Mesenchymal stem cell (in vitro differentiated cells and primary cell): Measurements from ENCODE around the gene ABCB11.

Source experiments
- DNase-seq: peaks from one replicate; pipeline ENCODE4 v3.0.0-alpha.2; 2013
- H2AFZ ChIP-seq: one replicate; pipeline ENCODE4 v1.6.1; 2013; ENCODE audit warnings: low read depth, mild to moderate bottlenecking, control low read depth, inconsistent platforms, low read length, moderate library complexity
- H2AK5ac ChIP-seq: 2 replicates; pipeline ENCODE4 v1.6.1; 2013; ENCODE audit warnings: low read length, moderate library complexity, mild to moderate bottlenecking, inconsistent platforms; ENCODE audit not compliant: severe bottlenecking
- H2BK120ac ChIP-seq: one replicate; pipeline ENCODE4 v1.6.1; 2013; ENCODE audit warnings: low read depth, mild to moderate bottlenecking, inconsistent platforms, low read length, moderate library complexity
- H2BK12ac ChIP-seq, 2 experiments: one replicate each; pipeline ENCODE4 v1.6.1; 2013; ENCODE audit warnings: inconsistent platforms in 2 of 2, low read length in 2 of 2, mild to moderate bottlenecking in 2 of 2, moderate library complexity in 2 of 2, control low read depth in 1 of 2
- H2BK15ac ChIP-seq: one replicate; pipeline ENCODE4 v1.6.1; 2013; ENCODE audit warnings: mild to moderate bottlenecking, low read depth, inconsistent platforms; ENCODE audit not compliant: poor library complexity, severe bottlenecking
- H2BK5ac ChIP-seq: 2 replicates; pipeline ENCODE4 v1.6.1; 2013; ENCODE audit warnings: low read depth, mild to moderate bottlenecking, low read length, control low read depth, inconsistent platforms; ENCODE audit not compliant: poor library complexity, severe bottlenecking
- H3K14ac ChIP-seq, 2 experiments: one replicate each; pipeline ENCODE4 v1.6.1; 2013; ENCODE audit warnings: inconsistent platforms in 2 of 2, low read length in 2 of 2, control low read depth in 1 of 2, mild to moderate bottlenecking in 1 of 2, moderate library complexity in 1 of 2
- H3K18ac ChIP-seq, 2 experiments: one replicate each; pipeline ENCODE4 v1.6.1; 2013; ENCODE audit warnings: inconsistent platforms in 2 of 2, low read length in 2 of 2, control low read depth in 1 of 2, low read depth in 1 of 2, mild to moderate bottlenecking in 1 of 2
- H3K23ac ChIP-seq, 2 experiments: one replicate each; pipeline ENCODE4 v1.6.1; 2013; ENCODE audit warnings: inconsistent platforms in 2 of 2, low read length in 2 of 2, mild to moderate bottlenecking in 2 of 2, moderate library complexity in 2 of 2, control low read depth in 1 of 2
- H3K27ac ChIP-seq: 2 replicates; pipeline ENCODE4 v1.5.1; 2013; ENCODE audit warnings: mild to moderate bottlenecking, moderate library complexity, low read length, control low read depth, inconsistent platforms; ENCODE audit not compliant: poor library complexity, severe bottlenecking
- H3K27me3 ChIP-seq, 2 experiments: 2 replicates each; pipeline versions ENCODE4 v1.6.1 to v1.7.0; 2013; ENCODE audit warnings: low read length in 2 of 2, mild to moderate bottlenecking in 2 of 2, moderate library complexity in 2 of 2, control low read depth in 1 of 2, inconsistent platforms in 1 of 2; ENCODE audit not compliant: control insufficient read depth in 1 of 2, insufficient read depth in 1 of 2
- H3K36me3 ChIP-seq, 2 experiments: 2 replicates each; pipeline versions ENCODE4 v1.6.1 to v1.7.0; 2013; ENCODE audit warnings: low read length in 2 of 2, control low read depth in 1 of 2, inconsistent platforms in 1 of 2, low read depth in 1 of 2, mild to moderate bottlenecking in 1 of 2; ENCODE audit not compliant: insufficient read depth in 2 of 2, control insufficient read depth in 1 of 2
- H3K4ac ChIP-seq, 2 experiments: one replicate each; pipeline ENCODE4 v1.6.1; 2013; ENCODE audit warnings: inconsistent platforms in 2 of 2, low read length in 2 of 2, mild to moderate bottlenecking in 2 of 2, moderate library complexity in 2 of 2, control low read depth in 1 of 2, low read depth in 1 of 2
- H3K4me1 ChIP-seq: 2 replicates; pipeline ENCODE4 v1.6.1; 2013; ENCODE audit warnings: low read depth, low read length, control low read depth; ENCODE audit not compliant: control insufficient read depth, insufficient read depth
- H3K4me2 ChIP-seq: 2 replicates; pipeline ENCODE4 v1.6.1; 2013; ENCODE audit warnings: low read length, mild to moderate bottlenecking, inconsistent platforms; ENCODE audit not compliant: poor library complexity, severe bottlenecking
- H3K4me3 ChIP-seq, 2 experiments: 2 replicates each; pipeline versions ENCODE4 v1.5.1 to v1.7.0; 2013; ENCODE audit warnings: low read length in 2 of 2, mild to moderate bottlenecking in 2 of 2, control low read depth in 1 of 2, low read depth in 1 of 2; ENCODE audit not compliant: insufficient read depth in 1 of 2
- H3K79me1 ChIP-seq: replicated peaks from 2 replicates; pipeline ENCODE4 v1.6.1; 2013; ENCODE audit warnings: mild to moderate bottlenecking, control low read depth, low read length, inconsistent platforms; ENCODE audit not compliant: poor library complexity, severe bottlenecking
- H3K9ac ChIP-seq: 2 replicates; pipeline ENCODE4 v1.7.0; 2013; ENCODE audit warnings: mild to moderate bottlenecking, low read length, moderate library complexity
- H3K9me3 ChIP-seq: 2 replicates; pipeline ENCODE4 v1.7.0; 2013; ENCODE audit warnings: mild to moderate bottlenecking, low read length; ENCODE audit not compliant: control insufficient read depth
- H4K8ac ChIP-seq: one replicate; pipeline ENCODE4 v1.6.1; 2013; ENCODE audit warnings: inconsistent platforms, mild to moderate bottlenecking, low read length, moderate library complexity
- H4K91ac ChIP-seq: one replicate; pipeline ENCODE4 v1.6.1; 2013; ENCODE audit warnings: mild to moderate bottlenecking, low read length, inconsistent platforms
- WGBS: methylation state at CpG from one replicate; pipeline ENCODE4 v1.1.7; 2013; ENCODE audit warnings: mixed read lengths; 5-methylcytosine and 5-hydroxymethylcytosine counted together

Gene ABCB11

DNA sequence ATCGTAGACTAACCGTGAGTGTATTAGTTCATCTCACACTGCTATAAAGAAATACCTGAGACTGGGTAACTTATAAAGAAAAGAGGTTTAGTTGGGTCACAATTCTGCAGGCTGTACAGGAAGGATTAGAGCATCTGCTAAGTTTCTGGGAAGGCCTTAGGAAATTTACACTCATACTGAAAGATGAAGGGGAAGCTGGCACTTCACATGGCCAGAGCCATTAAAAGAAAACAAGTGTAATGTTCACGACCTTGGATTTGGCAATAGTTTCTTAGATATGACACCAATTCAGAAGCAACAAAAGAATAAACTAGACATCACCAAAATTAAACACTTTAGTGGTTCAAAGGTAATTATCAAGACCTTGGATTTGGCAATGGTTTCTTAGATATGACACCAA is 23.8 kb downstream of the ABCB11 start:
- Histone ChIP-seq H2BK12ac (no peak overlapping the region), H2AFZ (no peak overlapping the region)
- 40% methylated on average over 1 of the region's 3 CpGs for WGBS

GRCh38 chr2:169006665-169007064 is 24.5 kb downstream of the ABCB11 start:
- no peak overlapping the region for H3K4me3 ChIP-seq
- no peak overlapping the region for H2BK12ac ChIP-seq
- H2AK5ac ChIP-seq = no peak overlapping the region
- WGBS = 92% methylated on average over 3 of the region's 5 CpGs
- H2BK5ac ChIP-seq = no peak overlapping the region
- H2AFZ ChIP-seq = no peak overlapping the region
- DNase-seq = no peak
- no peak overlapping the region for H4K91ac ChIP-seq
- H3K14ac ChIP-seq = no peak overlapping the region
- no peaks in the 10 kb centered on the region for H3K79me1 ChIP-seq
- H3K4ac ChIP-seq = no peak overlapping the region
- H3K36me3 ChIP-seq = no peaks in the 10 kb centered on the region
- H3K4me2 ChIP-seq = no peak overlapping the region
- H3K27me3 ChIP-seq = no peaks in the 10 kb centered on the region
- H2BK15ac ChIP-seq = no peak overlapping the region
- H3K23ac ChIP-seq = no peak overlapping the region
- H4K8ac ChIP-seq = no peak overlapping the region
- no peaks in the 10 kb centered on the region for H3K9me3 ChIP-seq
- H3K9ac ChIP-seq = no peak overlapping the region
- no peaks in the 10 kb centered on the region for H3K4me1 ChIP-seq
- no peak overlapping the region for H3K27ac ChIP-seq
- H2BK120ac ChIP-seq = no peak overlapping the region
- no peak overlapping the region for H3K18ac ChIP-seq

More for the DNA sequence above, 23.8 kb downstream of the ABCB11 start:
- DNase-seq = no peak
- H3K18ac ChIP-seq = no peak overlapping the region
- no peak overlapping the region for H3K4me2 ChIP-seq
- no peak overlapping the region for H4K91ac ChIP-seq
- H3K4ac ChIP-seq = no peak overlapping the region
- H3K36me3 ChIP-seq = no peaks in the 10 kb centered on the region
- no peak overlapping the region for H2AK5ac ChIP-seq
- H3K9ac ChIP-seq = no peak overlapping the region
- H2BK5ac ChIP-seq = no peak overlapping the region
- H3K14ac ChIP-seq = no peak overlapping the region
- H3K9me3 ChIP-seq = no peaks in the 10 kb centered on the region
- no peak overlapping the region for H4K8ac ChIP-seq
- no peak overlapping the region for H2BK120ac ChIP-seq
- no peak overlapping the region for H3K27ac ChIP-seq
- H2BK15ac ChIP-seq = no peak overlapping the region
- H3K4me3 ChIP-seq = no peak overlapping the region
- no peaks in the 10 kb centered on the region for H3K4me1 ChIP-seq
- no peak overlapping the region for H3K23ac ChIP-seq
- H3K79me1 ChIP-seq = no peaks in the 10 kb centered on the region
- no peaks in the 10 kb centered on the region for H3K27me3 ChIP-seq

DNA sequence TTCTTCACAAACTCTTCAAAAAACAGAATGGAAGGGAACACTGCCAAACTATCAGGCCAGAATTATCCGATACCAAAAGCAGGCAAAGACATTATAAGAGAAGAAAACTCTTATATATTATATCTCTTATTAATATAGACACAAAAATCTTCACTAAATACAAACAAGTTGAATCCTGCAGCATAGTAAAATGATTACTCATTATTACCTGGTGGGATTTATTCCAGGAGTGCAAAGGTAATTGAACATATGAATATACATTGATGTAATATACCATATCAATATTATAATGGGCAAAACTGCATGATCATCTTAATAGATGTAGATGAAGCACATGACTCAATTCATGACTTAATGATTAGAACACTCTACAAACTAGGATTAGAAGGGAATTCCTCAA is 25.1 kb downstream of the ABCB11 start:
- Histone ChIP-seq H2BK120ac (no peak overlapping the region), H2BK12ac (no peak overlapping the region), H3K18ac (no peak overlapping the region), H3K79me1 (no peaks in the 10 kb centered on the region), H3K36me3 (no peaks in the 10 kb centered on the region), H3K9me3 (no peaks in the 10 kb centered on the region), H3K9ac (no peak overlapping the region), H3K23ac (no peak overlapping the region), H4K8ac (no peak overlapping the region), H2BK5ac (no peak overlapping the region), H3K4me1 (peaks cover 2% of the 10 kb centered on the region), H3K27me3 (no peaks in the 10 kb centered on the region), H2BK15ac (no peak overlapping the region), H3K4ac (no peak overlapping the region), H3K27ac (no peak overlapping the region), H3K14ac (no peak overlapping the region), H3K4me2 (no peak overlapping the region), H2AK5ac (no peak overlapping the region), H3K4me3 (no peak overlapping the region), H4K91ac (no peak overlapping the region), H2AFZ (no peak overlapping the region)
- no peak for DNase-seq
- no CpG with 5 or more reads among the region's 1 CpG for WGBS

DNA sequence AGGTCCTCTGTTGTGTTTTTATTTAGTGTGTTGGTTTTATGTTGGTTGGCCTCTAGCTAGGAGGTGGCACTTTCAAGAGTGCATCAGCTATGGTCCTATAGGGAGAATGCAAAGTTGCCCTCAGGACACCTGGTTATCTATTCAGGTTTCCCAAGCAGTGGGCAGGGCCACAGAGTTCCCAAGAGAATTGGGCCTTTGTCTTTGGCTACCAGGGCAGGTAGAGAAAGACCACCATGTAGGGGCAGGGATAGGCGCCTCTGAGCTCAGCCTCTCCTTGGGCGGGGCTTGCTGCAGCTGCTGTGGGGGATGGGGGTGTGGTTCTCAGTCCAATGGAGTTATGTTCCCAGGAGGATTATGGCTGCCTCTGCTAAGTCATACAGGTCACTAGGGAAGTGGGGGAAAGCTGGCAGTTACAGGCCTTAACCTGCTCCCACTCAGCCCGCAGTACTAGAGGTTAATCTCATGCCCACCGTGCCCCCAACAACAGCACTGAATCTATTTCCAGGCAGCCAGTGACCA is 26.0 kb downstream of the ABCB11 start:
- no peak overlapping the region for H2AK5ac ChIP-seq
- H2BK15ac ChIP-seq = no peak overlapping the region
- H3K79me1 ChIP-seq = no peaks in the 10 kb centered on the region
- no peak overlapping the region for H4K8ac ChIP-seq
- no peaks in the 10 kb centered on the region for H3K36me3 ChIP-seq
- no peak overlapping the region for H3K4me2 ChIP-seq
- H3K9ac ChIP-seq = no peak overlapping the region
- no peak overlapping the region for H2AFZ ChIP-seq
- no peak overlapping the region for H2BK12ac ChIP-seq
- no peak overlapping the region for H3K27ac ChIP-seq
- H3K4ac ChIP-seq = no peak overlapping the region
- H3K9me3 ChIP-seq = no peaks in the 10 kb centered on the region
- no peak overlapping the region for H3K18ac ChIP-seq
- 93% methylated on average over 3 of the region's 4 CpGs for WGBS
- no peak for DNase-seq
- no peak overlapping the region for H2BK120ac ChIP-seq
- H4K91ac ChIP-seq = no peak overlapping the region
- H3K4me1 ChIP-seq = peaks cover 2% of the 10 kb centered on the region
- no peak overlapping the region for H2BK5ac ChIP-seq
- no peak overlapping the region for H3K23ac ChIP-seq
- H3K14ac ChIP-seq = no peak overlapping the region
- no peaks in the 10 kb centered on the region for H3K27me3 ChIP-seq
- H3K4me3 ChIP-seq = no peak overlapping the region
